ENCODE measurements around the gene FHIT.

FHIT gene

GRCh38 chr3:60309539-60310268, 941.5 kb downstream of the FHIT start:
- no peak for DNase-seq

- no peak for DNase-seq
Measured at GRCh38 chr3:60308808-60309207, 942.4 kb downstream of the FHIT start.

- no peak for DNase-seq
Measured at GRCh38 chr3:60307562-60308199, 943.6 kb downstream of the FHIT start.

GRCh38 chr3:60304112-60304511, 947.1 kb downstream of the FHIT start:
- no peak for DNase-seq

- no peak for DNase-seq
Measured at GRCh38 chr3:60303160-60303559, 948.1 kb downstream of the FHIT start.

GRCh38 chr3:60301142-60301541, 950.1 kb downstream of the FHIT start:
- no peak for DNase-seq

GRCh38 chr3:60298141-60298540, 953.1 kb downstream of the FHIT start:
- no peak for DNase-seq

GRCh38 chr3:60294181-60294580, 957.1 kb downstream of the FHIT start:
- DNase-seq = no peak

GRCh38 chr3:60291115-60291514, 960.1 kb downstream of the FHIT start:
- no peak for DNase-seq

- no peak for DNase-seq
Measured at GRCh38 chr3:60290122-60290492, 961.1 kb downstream of the FHIT start.

- no peak for DNase-seq
Measured at GRCh38 chr3:60289341-60290121, 961.7 kb downstream of the FHIT start.

- DNase-seq = no peak
Measured at GRCh38 chr3:60282866-60283265, 968.4 kb downstream of the FHIT start.

- DNase-seq = no peak
Measured at GRCh38 chr3:60281970-60282369, 969.3 kb downstream of the FHIT start.

- DNase-seq = no peak
Measured at GRCh38 chr3:60277361-60277800, 973.9 kb downstream of the FHIT start.

- DNase-seq = no peak
Measured at GRCh38 chr3:60276615-60277014, 974.6 kb downstream of the FHIT start.

- no peak for DNase-seq
Measured at GRCh38 chr3:60274646-60275045, 976.6 kb downstream of the FHIT start.

GRCh38 chr3:60274098-60274497, 977.2 kb downstream of the FHIT start:
- DNase-seq = no peak

GRCh38 chr3:60269829-60270266, 981.4 kb downstream of the FHIT start:
- no peak for DNase-seq

GRCh38 chr3:60269377-60269776, 981.9 kb downstream of the FHIT start:
- no peak for DNase-seq

GRCh38 chr3:60268123-60268522, 983.1 kb downstream of the FHIT start:
- DNase-seq = no peak

GRCh38 chr3:60266444-60266843, 984.8 kb downstream of the FHIT start:
- DNase-seq = no peak

GRCh38 chr3:60263191-60263590, 988.1 kb downstream of the FHIT start:
- no peak for DNase-seq

GRCh38 chr3:60262546-60262945, 988.7 kb downstream of the FHIT start:
- DNase-seq = no peak

GRCh38 chr3:60260546-60260945, 990.7 kb downstream of the FHIT start:
- DNase-seq = no peak

Measured in NCI-H2029 treated with DMSO at 0.1 percent for 48 hours (cell line).